ENCODE results near the gene KLHL26.

The KLHL26 gene

DNA sequence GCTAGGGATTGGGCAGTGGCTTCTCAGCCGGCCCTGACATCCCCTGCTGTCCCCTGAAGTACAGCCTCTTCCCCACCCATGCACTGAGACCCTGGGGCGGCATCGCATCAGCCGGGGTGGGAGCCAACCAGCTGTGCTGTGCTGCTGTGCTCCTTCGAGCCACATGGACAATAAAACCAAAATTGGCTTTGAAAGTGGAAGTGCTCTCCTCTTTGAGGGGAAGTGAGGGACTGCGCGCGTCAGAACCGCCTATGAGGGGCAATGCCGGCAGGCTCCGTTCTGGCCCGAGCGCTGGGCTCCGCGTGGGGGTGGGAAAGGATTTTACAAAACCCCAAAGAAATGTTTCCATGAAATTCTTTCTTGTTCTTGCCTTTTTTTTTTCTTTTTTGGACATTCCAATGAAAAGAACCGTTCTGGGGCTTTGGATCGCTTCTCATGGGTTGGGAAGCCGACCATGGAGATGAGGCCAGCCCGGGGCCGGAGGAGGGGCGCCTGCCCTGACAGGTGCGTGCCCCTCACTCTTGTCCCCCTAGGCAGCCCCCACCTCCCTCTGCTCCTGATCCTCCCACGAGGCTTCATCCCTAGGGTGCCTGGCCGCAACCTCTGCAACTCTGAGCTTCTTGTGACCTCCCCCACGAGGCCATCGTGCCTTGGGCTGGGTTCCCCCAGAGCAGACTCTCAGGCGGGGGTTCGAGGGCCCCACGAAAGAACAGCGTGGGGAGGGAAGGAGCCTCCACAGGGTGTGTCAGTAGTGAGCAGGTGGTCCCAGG lies 22.6 kb downstream of the KLHL26 start:
- TF ChIP-seq EZH2 (IDR thresholded peaks at IDR 0.05; ENCODE audit: borderline replicate concordance, low read depth, low read length, severe bottlenecking) = no peak
- TF ChIP-seq CTCF (IDR thresholded peaks at IDR 0.05; ENCODE audit: borderline replicate concordance, extremely low read depth, low read length, poor library complexity, severe bottlenecking) = no peak
- peaks cover 78% of the 10 kb centered on the region for H3K79me2 ChIP-seq (ENCODE audit: insufficient read depth, low read length)
- no peaks in the 10 kb centered on the region for H3K4me1 ChIP-seq (ENCODE audit: insufficient read depth, low read length)
- no peak overlapping the region for H3K4me2 ChIP-seq (ENCODE audit: insufficient read depth, low read length)
- H3K27me3 ChIP-seq (ENCODE audit: insufficient read depth, low read length, poor library complexity) = no peaks in the 10 kb centered on the region
- no peak overlapping the region for H3K4me3 ChIP-seq (ENCODE audit: low read depth in 1 of 2, low read length in 2 of 2)
- H3K9me3 ChIP-seq (ENCODE audit: insufficient read depth, low read length, severe bottlenecking) = no peaks in the 10 kb centered on the region
- no peak overlapping the region for H3K9ac ChIP-seq (ENCODE audit: low read depth, low read length)
- ATAC-seq (ENCODE audit: insufficient read depth, low read depth) (no peak), DNase-seq (no peak)
- H3K36me3 ChIP-seq (ENCODE audit: insufficient read depth, low read length) = peaks cover 12% of the 10 kb centered on the region
- H2AFZ ChIP-seq (ENCODE audit: low read depth, low read length) = no peak overlapping the region
- H3K27ac ChIP-seq (ENCODE audit: low read length) = no peak overlapping the region
- H4K20me1 ChIP-seq (ENCODE audit: insufficient read depth, low read length) = peaks cover 85% of the 10 kb centered on the region

GRCh38 chr19:18660051-18660910 lies 23.5 kb downstream of the KLHL26 start:
- no peak for ATAC-seq (ENCODE audit: insufficient read depth, low read depth)

DNA sequence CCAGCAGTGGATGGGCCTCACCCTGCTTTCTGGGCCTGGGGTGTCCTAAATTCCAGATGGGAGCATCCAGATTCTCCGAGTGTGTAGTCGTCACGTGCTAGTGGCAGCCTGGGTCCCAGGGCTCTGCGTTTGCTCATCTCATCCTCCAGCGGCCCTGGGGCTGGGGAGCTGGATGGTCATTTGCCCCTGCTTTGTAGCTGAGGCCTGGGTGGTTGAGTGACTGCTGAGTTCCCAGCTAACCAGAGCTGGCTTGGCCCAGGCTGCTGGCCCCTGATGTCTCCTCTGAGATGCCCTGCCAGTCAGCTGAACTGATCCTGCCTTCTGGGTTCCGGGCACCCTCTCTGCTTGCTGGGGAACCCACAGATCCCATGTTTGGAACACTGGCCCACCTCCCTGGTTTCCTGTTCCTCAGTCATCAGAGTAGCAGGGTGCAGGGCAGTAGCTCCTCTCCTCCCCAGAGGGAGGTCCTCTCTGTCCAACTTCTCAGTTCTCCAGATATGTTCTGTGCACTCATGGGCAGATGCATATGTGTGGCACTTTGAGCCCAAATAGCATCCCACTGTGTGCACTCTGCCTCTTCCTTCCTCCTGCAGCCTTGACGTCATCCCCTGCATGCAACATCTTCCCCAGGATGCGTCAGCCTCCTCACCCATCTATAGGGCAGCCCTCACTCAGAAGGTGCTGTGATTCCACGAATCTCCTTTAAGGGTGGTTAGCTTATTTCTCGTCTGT lies 24.3 kb downstream of the KLHL26 start:
- DNase-seq = no peak
- H3K4me3 ChIP-seq (ENCODE audit: low read depth in 1 of 2, low read length in 2 of 2) = no peak overlapping the region
- no peaks in the 10 kb centered on the region for H3K27me3 ChIP-seq (ENCODE audit: insufficient read depth, low read length, poor library complexity)
- H3K36me3 ChIP-seq (ENCODE audit: insufficient read depth, low read length) = peaks cover 19% of the 10 kb centered on the region
- no peaks in the 10 kb centered on the region for H3K4me1 ChIP-seq (ENCODE audit: insufficient read depth, low read length)
- TF ChIP-seq CTCF (IDR thresholded peaks at IDR 0.05; ENCODE audit: borderline replicate concordance, extremely low read depth, low read length, poor library complexity, severe bottlenecking) = no peak
- no peak overlapping the region for H3K4me2 ChIP-seq (ENCODE audit: insufficient read depth, low read length)
- no peak for ATAC-seq (ENCODE audit: insufficient read depth, low read depth)
- no peak overlapping the region for H3K27ac ChIP-seq (ENCODE audit: low read length)
- H3K79me2 ChIP-seq (ENCODE audit: insufficient read depth, low read length) = peaks cover 63% of the 10 kb centered on the region
- peaks cover 68% of the 10 kb centered on the region for H4K20me1 ChIP-seq (ENCODE audit: insufficient read depth, low read length)
- no peak overlapping the region for H3K9ac ChIP-seq (ENCODE audit: low read depth, low read length)
- H3K9me3 ChIP-seq (ENCODE audit: insufficient read depth, low read length, severe bottlenecking) = no peaks in the 10 kb centered on the region
- H2AFZ ChIP-seq (ENCODE audit: low read depth, low read length) = no peak overlapping the region

More at GRCh38 chr19:18660051-18660910, 23.5 kb downstream of the KLHL26 start:
- no peak overlapping the region for H3K9ac ChIP-seq (ENCODE audit: low read depth, low read length)
- H3K27me3 ChIP-seq (ENCODE audit: insufficient read depth, low read length, poor library complexity) = no peaks in the 10 kb centered on the region
- no peak overlapping the region for H3K27ac ChIP-seq (ENCODE audit: low read length)
- no peak overlapping the region for H3K4me3 ChIP-seq (ENCODE audit: low read depth in 1 of 2, low read length in 2 of 2)
- no peaks in the 10 kb centered on the region for H3K9me3 ChIP-seq (ENCODE audit: insufficient read depth, low read length, severe bottlenecking)
- H4K20me1 ChIP-seq (ENCODE audit: insufficient read depth, low read length) = peaks cover 77% of the 10 kb centered on the region
- no peaks in the 10 kb centered on the region for H3K4me1 ChIP-seq (ENCODE audit: insufficient read depth, low read length)
- DNase-seq = no peak
- TF ChIP-seq CTCF (IDR thresholded peaks at IDR 0.05; ENCODE audit: borderline replicate concordance, extremely low read depth, low read length, poor library complexity, severe bottlenecking) = no peak
- TF ChIP-seq EZH2 (IDR thresholded peaks at IDR 0.05; ENCODE audit: borderline replicate concordance, low read depth, low read length, severe bottlenecking) = no peak
- H3K79me2 ChIP-seq (ENCODE audit: insufficient read depth, low read length) = peaks cover 70% of the 10 kb centered on the region
- H3K36me3 ChIP-seq (ENCODE audit: insufficient read depth, low read length) = peaks cover 11% of the 10 kb centered on the region
- no peak overlapping the region for H3K4me2 ChIP-seq (ENCODE audit: insufficient read depth, low read length)
- no peak overlapping the region for H2AFZ ChIP-seq (ENCODE audit: low read depth, low read length)

Measured in DND-41 (cell line).